ENCODE measurements around the gene GNRHR.

Gene GNRHR

DNA sequence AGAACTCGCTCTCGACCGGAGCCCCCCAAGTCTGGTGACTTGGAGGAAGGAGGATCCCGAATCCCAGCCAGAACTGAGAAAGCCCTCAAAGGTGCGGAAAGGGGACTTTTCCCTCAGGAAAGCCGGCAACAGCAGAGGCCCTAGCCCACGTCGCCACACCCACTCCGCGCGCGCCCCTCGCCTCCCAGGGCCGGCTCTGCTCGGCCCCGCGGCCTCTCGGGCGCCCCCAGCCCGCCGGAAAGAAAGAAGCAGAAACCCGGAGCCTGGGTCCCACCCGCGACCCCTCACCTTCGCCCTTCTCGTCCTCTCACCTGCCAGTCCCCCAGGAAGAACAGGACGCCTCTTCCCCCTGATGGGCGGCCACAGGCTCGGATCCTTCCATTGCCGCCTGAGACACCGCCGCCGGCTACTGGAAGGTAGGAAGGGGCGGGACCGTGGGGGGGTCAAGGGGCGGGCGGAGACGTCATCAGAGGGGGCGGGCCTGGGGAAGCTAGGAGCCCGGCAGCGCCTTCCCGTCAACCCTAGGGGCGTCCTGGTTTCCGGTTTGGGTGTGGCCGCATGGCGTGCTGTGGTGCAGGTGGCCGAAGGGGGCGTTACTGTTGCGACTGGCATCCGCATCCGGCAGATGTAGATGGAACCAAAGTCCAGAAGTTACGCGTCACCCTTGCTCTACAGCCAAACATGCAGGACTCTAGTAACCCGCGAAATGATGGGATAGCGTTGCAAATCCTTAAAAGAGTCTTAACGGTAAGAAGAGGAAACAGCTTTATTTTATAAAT is 53.3 kb downstream of the GNRHR start, which contains the start of gene UBA6:
TSS of gene UBA6 (minus strand) at position 418 of the 779 bp plus-strand sequence. CDS start at position 382, 36 bp downstream.
- peak within 1 kb of the TSS; percentile 74 for H3K4me3 ChIP-seq (ENCODE audit: low read depth, low read length)
- H3K36me3 ChIP-seq: no peaks in the 10 kb centered on the region
- TF ChIP-seq, protein P1, sequence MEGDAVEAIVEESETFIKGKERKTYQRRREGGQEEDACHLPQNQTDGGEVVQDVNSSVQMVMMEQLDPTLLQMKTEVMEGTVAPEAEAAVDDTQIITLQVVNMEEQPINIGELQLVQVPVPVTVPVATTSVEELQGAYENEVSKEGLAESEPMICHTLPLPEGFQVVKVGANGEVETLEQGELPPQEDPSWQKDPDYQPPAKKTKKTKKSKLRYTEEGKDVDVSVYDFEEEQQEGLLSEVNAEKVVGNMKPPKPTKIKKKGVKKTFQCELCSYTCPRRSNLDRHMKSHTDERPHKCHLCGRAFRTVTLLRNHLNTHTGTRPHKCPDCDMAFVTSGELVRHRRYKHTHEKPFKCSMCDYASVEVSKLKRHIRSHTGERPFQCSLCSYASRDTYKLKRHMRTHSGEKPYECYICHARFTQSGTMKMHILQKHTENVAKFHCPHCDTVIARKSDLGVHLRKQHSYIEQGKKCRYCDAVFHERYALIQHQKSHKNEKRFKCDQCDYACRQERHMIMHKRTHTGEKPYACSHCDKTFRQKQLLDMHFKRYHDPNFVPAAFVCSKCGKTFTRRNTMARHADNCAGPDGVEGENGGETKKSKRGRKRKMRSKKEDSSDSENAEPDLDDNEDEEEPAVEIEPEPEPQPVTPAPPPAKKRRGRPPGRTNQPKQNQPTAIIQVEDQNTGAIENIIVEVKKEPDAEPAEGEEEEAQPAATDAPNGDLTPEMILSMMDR (IDR thresholded peaks at IDR 0.05; ENCODE audit: low read depth, low read length): peak; percentile 16; the same call in 1 of the 2 replicates
- DNase-seq: peak; percentile 97
- H3K4me1 ChIP-seq: no peaks in the 10 kb centered on the region; the same call in 1 of the 2 replicates
- no peaks in the 10 kb centered on the region for H3K27me3 ChIP-seq
- H3K9me3 ChIP-seq: no peaks in the 10 kb centered on the region

DNA sequence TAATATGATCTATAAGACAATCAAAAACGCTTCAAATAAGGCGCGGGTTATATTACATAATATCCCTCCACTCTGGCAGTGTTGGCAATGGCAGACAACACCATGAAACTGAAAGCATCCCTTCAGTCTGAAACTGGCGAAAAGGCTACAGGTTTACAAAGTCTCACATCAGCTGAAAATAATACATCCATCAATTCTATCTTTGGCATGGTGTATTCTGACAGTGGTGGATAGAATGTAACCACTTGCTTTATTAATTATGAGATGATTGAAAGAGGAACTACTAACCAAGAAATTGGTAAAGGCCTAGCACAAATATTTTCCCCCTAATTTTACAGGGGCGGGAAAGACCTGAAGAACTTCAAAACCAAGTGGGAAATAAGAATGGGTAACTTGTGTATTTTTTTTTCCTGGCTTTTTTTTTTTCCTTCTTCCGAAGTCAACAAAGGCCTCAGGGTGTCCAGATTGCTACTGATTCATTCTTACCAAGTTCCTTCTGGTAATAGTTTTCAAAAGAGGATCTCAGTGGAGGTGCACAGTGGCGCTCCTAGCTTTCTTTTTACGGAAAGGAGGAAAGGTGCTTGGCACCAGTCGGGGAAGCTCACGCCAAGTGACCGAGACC is 54.0 kb downstream of the GNRHR start:
- Histone ChIP-seq H3K27me3 (no peaks in the 10 kb centered on the region), H3K9me3 (no peaks in the 10 kb centered on the region), H3K4me3 (ENCODE audit: low read depth, low read length) (peak overlapping the region; percentile 74), H3K36me3 (no peaks in the 10 kb centered on the region), H3K4me1 (no peaks in the 10 kb centered on the region; the same call in 1 of the 2 replicates)
- TF ChIP-seq, protein P1 (IDR thresholded peaks at IDR 0.05; ENCODE audit: low read depth, low read length): no peak
- no peak for DNase-seq

DNA sequence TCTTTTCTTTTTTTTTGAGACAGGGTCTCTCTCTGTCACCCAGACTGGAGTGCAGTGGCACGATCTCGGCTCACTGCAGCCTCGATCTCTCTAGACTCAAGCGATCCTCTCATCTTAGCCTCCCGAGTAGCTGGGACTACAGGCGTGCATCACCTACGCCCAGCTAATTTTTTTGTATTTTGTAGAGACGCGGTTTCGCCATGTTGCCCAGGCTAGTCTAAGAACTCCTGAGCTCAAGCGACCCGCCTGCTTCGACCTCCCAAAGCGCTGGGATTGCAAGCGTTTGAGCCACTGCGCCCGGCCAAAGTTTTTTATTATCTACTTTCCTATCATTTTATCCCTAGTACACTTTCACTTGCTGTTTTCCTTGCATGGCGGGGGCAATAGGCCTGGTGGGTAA is 54.6 kb downstream of the GNRHR start:
- Histone ChIP-seq H3K36me3 (no peaks in the 10 kb centered on the region), H3K27me3 (no peaks in the 10 kb centered on the region), H3K9me3 (no peaks in the 10 kb centered on the region), H3K4me3 (ENCODE audit: low read depth, low read length) (peak overlapping the region; percentile 74), H3K4me1 (no peaks in the 10 kb centered on the region; the same call in 1 of the 2 replicates)
- TF ChIP-seq, protein P1 (IDR thresholded peaks at IDR 0.05; ENCODE audit: low read depth, low read length): no peak
- DNase-seq: no peak

DNA sequence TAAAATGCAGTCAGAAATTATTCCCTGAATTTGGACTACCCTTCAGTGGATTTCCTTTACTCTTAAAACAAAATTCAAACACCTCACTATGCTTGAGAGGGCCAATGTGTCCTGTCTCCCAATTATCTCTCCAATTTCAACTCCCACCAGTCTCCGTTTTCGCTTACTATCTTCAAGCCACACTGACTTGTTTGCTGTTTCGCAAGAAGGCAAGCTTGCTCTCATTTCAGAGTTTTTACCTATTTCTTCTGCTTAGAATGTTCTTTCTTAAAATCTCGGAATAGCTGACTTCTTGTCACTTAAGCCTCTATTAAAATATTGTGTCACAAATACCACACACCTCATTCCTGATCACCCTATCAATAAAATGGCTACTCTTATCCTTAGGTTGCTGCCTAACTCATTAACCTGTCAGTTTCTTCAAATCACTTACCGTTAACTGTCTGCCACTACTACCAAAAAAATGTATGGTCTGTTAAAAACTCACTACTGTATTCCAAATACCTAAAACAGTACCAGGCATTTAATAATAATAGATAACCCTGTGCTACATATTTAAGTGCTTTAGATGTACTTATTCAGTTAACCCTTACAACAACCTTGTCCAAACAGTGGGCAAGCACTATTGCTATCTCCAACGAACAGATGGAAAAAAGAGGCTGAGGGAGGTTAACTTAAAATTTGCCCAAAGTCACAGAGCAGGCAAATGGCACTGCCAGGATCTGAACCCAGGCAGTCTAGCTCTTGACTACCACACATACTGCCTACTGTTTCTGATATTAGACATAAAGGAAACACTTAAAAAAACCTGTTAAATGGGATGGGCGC is 56.1 kb downstream of the GNRHR start:
- Histone ChIP-seq H3K27me3 (no peaks in the 10 kb centered on the region), H3K4me3 (ENCODE audit: low read depth, low read length) (no peak overlapping the region), H3K9me3 (no peaks in the 10 kb centered on the region), H3K4me1 (no peaks in the 10 kb centered on the region; the same call in 1 of the 2 replicates), H3K36me3 (peaks cover 2% of the 10 kb centered on the region; the same call in 1 of the 2 replicates)
- TF ChIP-seq, protein P1 (IDR thresholded peaks at IDR 0.05; ENCODE audit: low read depth, low read length): no peak
- no peak for DNase-seq

DNA sequence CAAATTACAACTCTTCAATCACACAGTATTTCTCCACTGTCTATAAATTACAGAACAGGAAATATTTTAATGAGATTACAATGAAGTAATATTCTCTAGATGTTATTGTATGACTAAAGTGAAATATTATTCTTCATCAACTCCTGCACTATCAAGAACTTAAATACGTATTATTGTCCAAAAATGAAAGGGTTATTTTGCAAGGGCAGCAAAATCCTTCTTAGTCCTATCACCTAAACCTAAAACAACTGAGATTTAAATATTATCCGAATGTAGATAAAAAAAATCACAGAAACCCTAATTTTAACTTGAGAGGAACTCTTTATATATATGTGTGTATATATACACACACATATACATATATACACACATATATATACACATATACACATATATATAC is 58.1 kb downstream of the GNRHR start:
- Histone ChIP-seq H3K9me3 (no peaks in the 10 kb centered on the region), H3K27me3 (no peaks in the 10 kb centered on the region), H3K36me3 (peaks cover 13% of the 10 kb centered on the region), H3K4me3 (ENCODE audit: low read depth, low read length) (no peak overlapping the region), H3K4me1 (no peaks in the 10 kb centered on the region; the same call in 1 of the 2 replicates)
- TF ChIP-seq, protein P1 (IDR thresholded peaks at IDR 0.05; ENCODE audit: low read depth, low read length): no peak
- no peak for DNase-seq
